ENCODE data around the gene OR6C4. TPM values are rescaled to one million over a fixed set of nuclear protein-coding genes. Genes with fewer than 3 reads are reported as not detected.
"Not testable (repeated sequence)": the region's sequence is repeated elsewhere in the genome, so short reads cannot be mapped to it uniquely, and the experiment has no call there.

Gene OR6C4
- total and polyA plus RNA-seq, 11 donors = not detected

- Histone ChIP-seq H3K4me1 (no peaks in the 10 kb centered on the region), H3K36me3 (no peaks in the 10 kb centered on the region), H3K27ac (no peak overlapping the region), H3K9me3 (peaks cover 0 to 6% (median 0%) of the 10 kb centered on the region in 12 donors), H3K4me3 (no peak overlapping the region), H3K27me3 (peaks cover 0 to 6% (median 0%) of the 10 kb centered on the region in 9 donors)
- ATAC-seq (no peak), DNase-seq (no peak)
- TF ChIP-seq CTCF (IDR thresholded peaks at IDR 0.05) (no peak), POLR2A (IDR thresholded peaks at IDR 0.05) (no peak)
- intact Hi-C loops (cut with DNase I) = no loop called here
These were observed 646 bp upstream of the OR6C4 start for GRCh38 chr12:55548756-55549155.

- H3K27me3 ChIP-seq = no peaks in the 10 kb centered on the region
- H3K4me3 ChIP-seq = no peak overlapping the region
- no peaks in the 10 kb centered on the region for H3K4me1 ChIP-seq
- H3K27ac ChIP-seq = no peak overlapping the region
- DNase-seq = no peak
- H3K36me3 ChIP-seq = no peaks in the 10 kb centered on the region
- peaks cover 0 to 26% (median 11%) of the 10 kb centered on the region in 12 donors for H3K9me3 ChIP-seq
- intact Hi-C loops (cut with DNase I) = no loop called here
- ATAC-seq = no peak
- TF ChIP-seq POLR2A (IDR thresholded peaks at IDR 0.05) (no peak), CTCF (IDR thresholded peaks at IDR 0.05) (no peak)
These were observed 4.9 kb downstream of the OR6C4 start for GRCh38 chr12:55554296-55554695.

- DNase-seq; H3K27ac ChIP-seq; ATAC-seq; intact Hi-C loops (cut with DNase I); H3K4me1 ChIP-seq; H3K27me3 ChIP-seq; H3K36me3 ChIP-seq; H3K4me3 ChIP-seq: not testable (repeated sequence)
- H3K9me3 ChIP-seq = peaks cover 0 to 40% (median 19%) of the 10 kb centered on the region in 12 donors
These were observed 20.7 kb downstream of the OR6C4 start for GRCh38 chr12:55570060-55570459.

GRCh38 chr12:55570689-55571088 is 21.3 kb downstream of the OR6C4 start:
- intact Hi-C loops (cut with DNase I); ATAC-seq: not testable (repeated sequence)
- WGBS, 4 donors = 88 to 97% (median 93%) methylated on average over 1 of the region's 1 CpG

GRCh38 chr12:55572168-55572567 is 22.8 kb downstream of the OR6C4 start, which contains the start of gene OR2AP1:
Gene OR2AP1 (plus strand): TSS chr12:55572468. CDS start chr12:55574415, 1,947 bp downstream.
- WGBS, 4 donors = 77 to 91% (median 85%) methylated on average over 1 of the region's 1 CpG
- H3K4me1 ChIP-seq = no peaks in the 10 kb centered on the region
- TF ChIP-seq POLR2A (IDR thresholded peaks at IDR 0.05) (no peak), CTCF (IDR thresholded peaks at IDR 0.05) (no peak)
- ATAC-seq (no peak), DNase-seq (no peak)
- H3K4me3 ChIP-seq = no peak within 1 kb of the TSS
- peaks cover 0 to 33% (median 19%) of the 10 kb centered on the region in 12 donors for H3K9me3 ChIP-seq
- H3K27ac ChIP-seq = no peak within 1 kb of the TSS
- H3K36me3 ChIP-seq = no peaks in the 10 kb centered on the region
- no peaks in the 10 kb centered on the region for H3K27me3 ChIP-seq
- intact Hi-C loops (cut with DNase I) = no loop called here

More at GRCh38 chr12:55570689-55571088, 21.3 kb downstream of the OR6C4 start:
- not testable (repeated sequence) for H3K27ac ChIP-seq, H3K27me3 ChIP-seq, H3K4me3 ChIP-seq, H3K4me1 ChIP-seq, DNase-seq, H3K36me3 ChIP-seq
- peaks cover 0 to 40% (median 19%) of the 10 kb centered on the region in 12 donors for H3K9me3 ChIP-seq
